SH-SY5Y (cell line): ENCODE results near the gene RBM4.

Experiments used
- GATA2 ChIP-seq: IDR thresholded peaks from 2 replicates; pipeline ENCODE4 v1.6.1; 2011; ENCODE audit warnings: mild to moderate bottlenecking, low read depth, low read length
- GATA3 ChIP-seq: IDR thresholded peaks from 2 replicates; pipeline ENCODE4 v1.6.1; 2011; ENCODE audit warnings: low read depth, mild to moderate bottlenecking, low read length, moderate library complexity

- TF ChIP-seq GATA3: no peak
- no peak for TF ChIP-seq GATA2
These were observed 21.3 kb downstream of the RBM4 start for GRCh38 chr11:66659763-66660162.
